ENCODE data around the gene ELK4. TPM values are rescaled to one million over a fixed set of nuclear protein-coding genes. Genes with fewer than 3 reads are reported as not detected.
A peak's percentile ranks its signal among the peaks of the same experiment; 100 is the strongest.

Gene ELK4
- polyA plus RNA-seq, 1 donor (not counting 4 experiments of a cell fraction or from before 2014, with no cell fraction given) = 8.6 TPM

- no peak overlapping the region for H3K27ac ChIP-seq (ENCODE audit: control insufficient read depth, insufficient read depth, low read length)
- FAIRE-seq (no peak), DNase-seq (ENCODE audit: low read depth, low spot score) (no peak)
Measured at GRCh38 chr1:205667909-205668643, 36.3 kb upstream of the ELK4 start.

GRCh38 chr1:205666372-205667166, 34.8 kb upstream of the ELK4 start:
- H3K9ac ChIP-seq (ENCODE audit: control insufficient read depth, extremely low read depth, insufficient read depth, low read length) = no peak overlapping the region
- H3K27ac ChIP-seq (ENCODE audit: control insufficient read depth, insufficient read depth, low read length) = no peak overlapping the region
- no peak overlapping the region for H2AFZ ChIP-seq (ENCODE audit: control insufficient read depth, low read length)
- no peaks in the 10 kb centered on the region for H3K9me3 ChIP-seq (ENCODE audit: control insufficient read depth, low read depth, low read length)
- H3K27me3 ChIP-seq (ENCODE audit: control insufficient read depth, extremely low read depth, insufficient read depth, low read length) = no peaks in the 10 kb centered on the region
- FAIRE-seq (no peak), DNase-seq (ENCODE audit: low read depth, low spot score) (no peak)
- TF ChIP-seq EZH2 (IDR thresholded peaks at IDR 0.05; ENCODE audit: low read length) (no peak), CTCF (optimal IDR thresholded peaks at IDR 0.05 in 1 of 3, IDR thresholded peaks at IDR 0.05 in 1 of 3, conservative IDR thresholded peaks at IDR 0.05 in 1 of 3; ENCODE audit: extremely low read depth in 1 of 3, insufficient read depth in 2 of 3, low read length in 3 of 3) (no peak)
- peaks cover 4% of the 10 kb centered on the region for H3K9me1 ChIP-seq (ENCODE audit: control insufficient read depth, extremely low read depth, insufficient read depth, low read length)
- H3K4me1 ChIP-seq (ENCODE audit: control insufficient read depth, extremely low read depth, insufficient read depth, low read length) = peaks cover 36% of the 10 kb centered on the region
- H3K4me3 ChIP-seq (ENCODE audit: control insufficient read depth in 2 of 3, extremely low read depth in 1 of 3, insufficient read depth in 2 of 3, low read depth in 1 of 3, low read length in 3 of 3) = no peak overlapping the region
- dilution Hi-C loops (cut with MboI; ENCODE audit: extremely low pct_ligation_motif_present, low sequenced_read_pairs) = no loop called here
- no peaks in the 10 kb centered on the region for H3K36me3 ChIP-seq (ENCODE audit: control insufficient read depth in 2 of 2, extremely low read depth in 1 of 2, insufficient read depth in 2 of 2, low read length in 2 of 2)
- no peaks in the 10 kb centered on the region for H3K79me2 ChIP-seq (ENCODE audit: control insufficient read depth, insufficient read depth, low read length)
- no peak overlapping the region for H3K4me2 ChIP-seq (ENCODE audit: control insufficient read depth, extremely low read depth, insufficient read depth, low read depth, low read length)
- H4K20me1 ChIP-seq (ENCODE audit: control insufficient read depth, extremely low read depth, insufficient read depth, low read length) = no peaks in the 10 kb centered on the region

More at GRCh38 chr1:205667909-205668643, 36.3 kb upstream of the ELK4 start:
- dilution Hi-C loops (cut with MboI; ENCODE audit: extremely low pct_ligation_motif_present, low sequenced_read_pairs) = no loop called here
- H3K4me2 ChIP-seq (ENCODE audit: control insufficient read depth, extremely low read depth, insufficient read depth, low read depth, low read length) = peak overlapping the region; percentile 22
- H3K9me3 ChIP-seq (ENCODE audit: control insufficient read depth, low read depth, low read length) = no peaks in the 10 kb centered on the region
- TF ChIP-seq CTCF (optimal IDR thresholded peaks at IDR 0.05 in 1 of 3, IDR thresholded peaks at IDR 0.05 in 1 of 3, conservative IDR thresholded peaks at IDR 0.05 in 1 of 3; ENCODE audit: extremely low read depth in 1 of 3, insufficient read depth in 2 of 3, low read length in 3 of 3) (no peak), EZH2 (IDR thresholded peaks at IDR 0.05; ENCODE audit: low read length) (no peak)
- H3K79me2 ChIP-seq (ENCODE audit: control insufficient read depth, insufficient read depth, low read length) = no peaks in the 10 kb centered on the region
- H3K9ac ChIP-seq (ENCODE audit: control insufficient read depth, extremely low read depth, insufficient read depth, low read length) = no peak overlapping the region
- H3K9me1 ChIP-seq (ENCODE audit: control insufficient read depth, extremely low read depth, insufficient read depth, low read length) = peaks cover 4% of the 10 kb centered on the region
- no peak overlapping the region for H2AFZ ChIP-seq (ENCODE audit: control insufficient read depth, low read length)
- H3K27me3 ChIP-seq (ENCODE audit: control insufficient read depth, extremely low read depth, insufficient read depth, low read length) = no peaks in the 10 kb centered on the region
- no peaks in the 10 kb centered on the region for H3K36me3 ChIP-seq (ENCODE audit: control insufficient read depth in 2 of 2, extremely low read depth in 1 of 2, insufficient read depth in 2 of 2, low read length in 2 of 2)
- no peak overlapping the region for H3K4me3 ChIP-seq (ENCODE audit: control insufficient read depth in 2 of 3, extremely low read depth in 1 of 3, insufficient read depth in 2 of 3, low read depth in 1 of 3, low read length in 3 of 3)
- no peaks in the 10 kb centered on the region for H4K20me1 ChIP-seq (ENCODE audit: control insufficient read depth, extremely low read depth, insufficient read depth, low read length)
- peaks cover 39% of the 10 kb centered on the region for H3K4me1 ChIP-seq (ENCODE audit: control insufficient read depth, extremely low read depth, insufficient read depth, low read length)
